Heart right ventricle (tissue), 16 donors: ENCODE data around the gene LEFTY1. TPM values are rescaled to one million over a fixed set of nuclear protein-coding genes. Genes with fewer than 3 reads are reported as not detected.

Experiments
- ATAC-seq, 8 donors: fragments of 200-7000 bp; cut with Tn5 transposase; one replicate each; pipeline ENCODE4 v1.9.1; 2020; ENCODE audit warnings: mild to moderate bottlenecking in 8 of 8, moderate library complexity in 8 of 8, moderate number of reproducible peaks in 1 of 8
- DNase-seq, 2 donors: peaks; one replicate each; pipeline ENCODE4 v3.0.0-alpha.2; 2020
- H3K27ac ChIP-seq, 10 donors: fragments of 200-600 bp; sonication (generic) in 2 of 10; one replicate each; pipeline versions ENCODE4 v1.5.0 to v1.8.0; 2020 to 2022; ENCODE audit warnings: mild to moderate bottlenecking in 3 of 10
- H3K27me3 ChIP-seq, 7 donors: fragments of 200-600 bp; one replicate each; pipeline ENCODE4 v1.8.0; 2021 to 2022; ENCODE audit warnings: mild to moderate bottlenecking in 2 of 7
- H3K36me3 ChIP-seq, 9 donors: fragments of 200-600 bp; sonication (generic) in 1 of 9; one replicate each; pipeline versions ENCODE4 v1.5.0 to v1.8.0; 2020 to 2022; ENCODE audit warnings: mild to moderate bottlenecking in 2 of 9
- H3K4me1 ChIP-seq, 9 donors: fragments of 200-600 bp; sonication (generic) in 1 of 9; one replicate each; pipeline versions ENCODE4 v1.5.0 to v1.8.0; 2020 to 2022; ENCODE audit warnings: mild to moderate bottlenecking in 4 of 9
- H3K4me3 ChIP-seq, 10 donors: fragments of 200-600 bp; sonication (generic) in 2 of 10; one replicate each; pipeline versions ENCODE4 v1.5.0 to v1.8.0; 2020 to 2022; ENCODE audit warnings: mild to moderate bottlenecking in 7 of 10, moderate library complexity in 2 of 10
- H3K9me3 ChIP-seq, 11 donors: fragments of 200-600 bp in 10 of 11; sonication (generic) in 2 of 11; one replicate each; pipeline versions ENCODE4 v1.5.0 to v1.8.0; 2013 to 2022; ENCODE audit warnings: mild to moderate bottlenecking in 2 of 11, control low read depth in 1 of 11, moderate library complexity in 1 of 11
- WGBS, 2 donors: extraction: QIAGEN DNeasy Blood & Tissue Kit; methylation state at CpG; one replicate each; pipeline ENCODE4 v1.1.7; 2013; ENCODE audit warnings: inconsistent platforms in 1 of 2; 5-methylcytosine and 5-hydroxymethylcytosine counted together
- intact Hi-C, 10 donors: fragments of 100-400 bp; cut with DNase I; formaldehyde crosslinking; loops; one replicate each; pipeline versions ENCODE4 v1.11.1 to v1.14.2; 2022
- polyA plus RNA-seq, 2 donors: library from polyadenylated mRNA; stranded (reverse); fragments of 200-250 nt; gene quantifications; one replicate each; pipeline ENCODE4 v1.2.3, GENCODE V29; 2013
- total RNA-seq, 10 donors: library from RNA; stranded (reverse); fragmentation: NEBNext Ultra II Directional in 3 of 10; extraction: Animal tissue kit (Norgen Biotek cat#: 25700) in 3 of 10; gene quantifications; one replicate each; pipeline versions ENCODE4 v1.2.1 to v1.2.4, GENCODE V29; 2021 to 2023
- TF ChIP-seq, protein P1 (sequence below), 9 donors: fragments of 200-600 bp; sonication (generic) in 2 of 9; IDR thresholded peaks; one replicate each; pipeline versions ENCODE4 v1.5.0 to v1.8.0; 2021 to 2022; ENCODE audit warnings: antibody characterized with exemption in 9 of 9, mild to moderate bottlenecking in 5 of 9, moderate library complexity in 1 of 9
- donor health status: Arrhythmogenic right ventricular cardiomyopathy.
- donor health status: ischemic (EF 13 %, LVEDD 7.1; RV severe dilation, severe dysfunction).
- donor health status: healthy with polysubstance abuse.
- donor health status: DM: no; HTN: yes; CAD: no.
- donor health status: DM: no; HTN: no; CAD: no.
- donor health status: ischemic (EF 25% LVEDD 6.9; RV normal size, moderate dysfunction).
- donor health status: ischemic (EF 25% LVEDD 5.7; RV mildly dilated, moderate dysfunction).
- donor health status: healthy.
- donor health status: DM: yes; HTN: yes; CAD: no.
- donor health status: Ischemic cardiomyopathy.
- donor health status: ischemic (EF 35%, LVEDD 5.7; RV mildly dilated, moderate dysfunction).
- donor health status: nonischemic (EF 11% LVEDD 7.7; RV severe dilation, severe dysfunction).
- donor health status: DM: yes; HTN: yes; CAD: no.
- donor health status: PGD.
- donor health status: ischemic (EF 29% LVEDD 5.4; RV normal size, mild dysfunction).
- donor health status: nonischemic (EF 23%, LVEDD 6.1; RV moderate dilation, normal function).

The LEFTY1 gene
- total and polyA plus RNA-seq, 12 donors, result 0.15 to 0.77 (median 0.25) TPM; not detected in 3

DNA sequence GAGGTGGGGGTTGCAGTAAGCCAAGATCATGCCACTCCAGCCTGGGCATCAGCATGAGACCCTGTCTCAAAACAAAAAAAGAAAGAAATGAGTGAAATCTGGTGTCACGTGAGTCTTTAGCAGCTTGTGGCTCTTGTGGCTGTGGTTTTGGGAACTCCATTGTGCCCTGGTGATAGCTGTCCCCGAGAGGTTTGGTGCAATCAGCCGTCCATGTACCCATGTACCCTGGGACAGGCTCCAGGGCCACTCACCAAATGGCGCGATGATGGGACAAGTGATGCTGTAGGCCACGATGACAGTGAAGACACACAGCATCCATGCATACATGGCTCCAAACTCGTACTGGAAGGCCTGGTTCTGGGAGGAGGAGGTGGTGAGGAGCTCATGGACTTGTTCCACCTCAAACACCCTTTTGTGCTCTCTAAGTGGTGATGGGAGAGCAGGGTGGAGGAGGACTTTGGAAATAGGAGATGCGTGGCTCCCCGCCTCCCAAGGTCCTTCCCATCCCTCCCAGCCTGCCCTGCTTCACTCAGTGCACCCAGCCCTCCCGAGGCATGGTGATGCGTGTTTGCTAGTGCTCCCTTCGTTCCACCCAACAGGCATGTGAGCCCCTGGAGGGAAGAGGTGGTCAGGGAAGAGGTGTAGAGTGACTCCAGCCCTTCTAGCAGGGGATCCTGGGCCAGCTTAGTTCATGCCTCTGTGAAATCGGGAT is 36.4 kb downstream of the LEFTY1 start:
- Histone ChIP-seq H3K27me3 (no peaks in the 10 kb centered on the region), H3K27ac (no peak overlapping the region), H3K36me3 (peaks cover 0 to 99% (median 12%) of the 10 kb centered on the region in 9 donors), H3K4me3 (no peak overlapping the region), H3K9me3 (no peaks in the 10 kb centered on the region), H3K4me1 (peaks cover 0 to 41% (median 5%) of the 10 kb centered on the region in 9 donors)
- TF ChIP-seq, protein P1, sequence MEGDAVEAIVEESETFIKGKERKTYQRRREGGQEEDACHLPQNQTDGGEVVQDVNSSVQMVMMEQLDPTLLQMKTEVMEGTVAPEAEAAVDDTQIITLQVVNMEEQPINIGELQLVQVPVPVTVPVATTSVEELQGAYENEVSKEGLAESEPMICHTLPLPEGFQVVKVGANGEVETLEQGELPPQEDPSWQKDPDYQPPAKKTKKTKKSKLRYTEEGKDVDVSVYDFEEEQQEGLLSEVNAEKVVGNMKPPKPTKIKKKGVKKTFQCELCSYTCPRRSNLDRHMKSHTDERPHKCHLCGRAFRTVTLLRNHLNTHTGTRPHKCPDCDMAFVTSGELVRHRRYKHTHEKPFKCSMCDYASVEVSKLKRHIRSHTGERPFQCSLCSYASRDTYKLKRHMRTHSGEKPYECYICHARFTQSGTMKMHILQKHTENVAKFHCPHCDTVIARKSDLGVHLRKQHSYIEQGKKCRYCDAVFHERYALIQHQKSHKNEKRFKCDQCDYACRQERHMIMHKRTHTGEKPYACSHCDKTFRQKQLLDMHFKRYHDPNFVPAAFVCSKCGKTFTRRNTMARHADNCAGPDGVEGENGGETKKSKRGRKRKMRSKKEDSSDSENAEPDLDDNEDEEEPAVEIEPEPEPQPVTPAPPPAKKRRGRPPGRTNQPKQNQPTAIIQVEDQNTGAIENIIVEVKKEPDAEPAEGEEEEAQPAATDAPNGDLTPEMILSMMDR (IDR thresholded peaks at IDR 0.05), result no peak
- no peak for ATAC-seq
- intact Hi-C loops, result loop anchor here in 2 of 10 donors (10.0 kb wide), 2 partner anchors 68 to 122 kb away; no protein-coding TSS in a partner anchor
- WGBS, 2 donors, result 93 to 94% methylated on average over 13 of the region's 13 CpGs
- DNase-seq, result no peak

DNA sequence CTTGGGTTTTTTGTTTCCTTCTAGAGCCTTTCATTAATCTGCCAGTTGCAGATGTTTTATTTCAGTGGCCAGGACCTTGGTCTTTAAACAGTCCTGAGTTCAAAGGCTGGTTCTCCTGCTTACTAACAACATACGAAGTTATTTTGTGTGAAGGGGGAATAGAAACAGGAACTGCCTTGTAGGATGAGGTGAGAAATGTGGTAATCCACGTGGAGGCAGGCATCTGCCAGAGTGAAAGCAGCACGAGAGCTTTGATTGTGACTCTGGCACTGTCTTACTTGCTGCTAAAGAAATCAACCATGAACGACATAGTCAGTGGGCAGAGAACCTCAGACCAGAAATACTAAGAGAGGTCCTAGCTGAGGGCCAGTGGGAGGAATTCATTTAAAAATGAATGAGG is 37.1 kb downstream of the LEFTY1 start:
- Histone ChIP-seq H3K36me3 (peaks cover 0 to 99% (median 14%) of the 10 kb centered on the region in 9 donors), H3K4me1 (peaks cover 0 to 43% (median 8%) of the 10 kb centered on the region in 9 donors), H3K9me3 (no peaks in the 10 kb centered on the region), H3K4me3 (no peak overlapping the region), H3K27ac (no peak overlapping the region), H3K27me3 (no peaks in the 10 kb centered on the region)
- ATAC-seq (no peak), DNase-seq (no peak)
- intact Hi-C loops, result loop anchor here in 2 of 10 donors (10.0 kb wide), 2 partner anchors 67 to 123 kb away; no protein-coding TSS in a partner anchor
- TF ChIP-seq, protein P1 (IDR thresholded peaks at IDR 0.05), result no peak
- WGBS, 2 donors, result 56 to 60% methylated on average over 4 of the region's 4 CpGs

DNA sequence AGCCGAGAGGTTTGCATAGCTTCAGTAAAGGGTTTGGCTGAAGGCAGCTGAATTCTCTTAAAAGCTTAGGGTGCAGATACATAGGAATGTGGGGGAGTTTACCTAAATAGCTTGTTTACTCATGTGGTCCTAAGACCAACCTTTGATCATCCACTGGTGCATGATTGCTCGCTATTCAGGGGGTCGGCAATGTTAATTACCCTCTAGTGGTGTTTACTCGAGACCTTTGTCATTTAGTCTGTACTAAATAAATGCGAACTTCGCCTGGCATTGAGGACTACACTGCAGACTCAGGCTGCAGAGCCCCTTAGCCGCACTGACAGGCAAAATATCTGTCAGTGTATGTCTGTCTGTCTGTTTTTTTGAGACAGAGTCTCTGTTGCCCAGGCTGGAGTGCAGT is 38.6 kb downstream of the LEFTY1 start:
- 95 to 97% methylated on average over 7 of the region's 7 CpGs for WGBS, 2 donors
- H3K36me3 ChIP-seq, result peaks cover 0 to 99% (median 19%) of the 10 kb centered on the region in 9 donors
- intact Hi-C loops, result loop anchor here in 2 of 10 donors (10.0 kb wide), 2 partner anchors 66 to 124 kb away; no protein-coding TSS in a partner anchor

DNA sequence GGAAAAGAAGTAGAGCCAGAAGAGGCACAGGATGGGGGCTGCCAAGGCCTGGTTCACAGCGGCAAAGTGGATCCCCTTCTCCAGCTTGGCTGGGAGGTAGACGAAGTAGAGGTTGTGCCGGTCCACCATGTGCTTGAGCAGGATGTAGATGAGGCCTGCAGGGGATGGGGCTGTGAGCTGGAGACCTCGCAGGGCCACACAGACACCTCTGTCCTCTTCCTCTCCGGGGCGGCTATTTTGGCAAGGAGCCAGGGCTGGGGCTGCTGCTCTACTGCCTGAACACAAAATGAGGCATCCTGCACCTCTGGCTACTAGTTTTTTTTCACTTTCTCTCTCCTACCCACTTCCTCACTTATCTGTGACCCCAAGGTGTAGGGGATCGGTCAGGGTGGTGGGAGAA is 39.0 kb downstream of the LEFTY1 start:
- Histone ChIP-seq H3K4me3 (no peak overlapping the region), H3K27me3 (no peaks in the 10 kb centered on the region), H3K9me3 (no peaks in the 10 kb centered on the region), H3K36me3 (peaks cover 0 to 98% (median 19%) of the 10 kb centered on the region in 9 donors), H3K4me1 (peaks cover 0 to 44% (median 17%) of the 10 kb centered on the region in 9 donors), H3K27ac (peak overlapping the region in 4 of 10 donors; percentile 34 to 52 (median 40))
- intact Hi-C loops, result loop anchor here (5.0 to 10.0 kb wide), 8 partner anchors 38 to 378 kb away; partner anchors contain the start of genes SRP9 (in 8 of the 10) and EPHX1 (in 4 of the 10)
- DNase-seq (peak; percentile 41 to 61), ATAC-seq (no peak)
- 44 to 53% methylated on average over 7 of the region's 7 CpGs for WGBS, 2 donors
- TF ChIP-seq, protein P1 (IDR thresholded peaks at IDR 0.05), result no peak

More for the DNA sequence above, 38.6 kb downstream of the LEFTY1 start:
- ATAC-seq (no peak), DNase-seq (no peak)
- Histone ChIP-seq H3K4me1 (peaks cover 0 to 43% (median 17%) of the 10 kb centered on the region in 9 donors), H3K4me3 (no peak overlapping the region), H3K27ac (peak overlapping the region in 1 of 10 donors; percentile 52), H3K9me3 (no peaks in the 10 kb centered on the region), H3K27me3 (no peaks in the 10 kb centered on the region)
- TF ChIP-seq, protein P1 (IDR thresholded peaks at IDR 0.05), result no peak
